ENCODE results near the gene TNFSF9.
"Not testable (repeated sequence)": the region's sequence is repeated elsewhere in the genome, so short reads cannot be mapped to it uniquely, and the experiment has no call there.

Gene TNFSF9

GRCh38 chr19:6533746-6534418 lies 3.1 kb downstream of the TNFSF9 start:
- no peak for DNase-seq

- DNase-seq: no peak
Observed at GRCh38 chr19:6534451-6535093, 3.7 kb downstream of the TNFSF9 start.

- no peak for DNase-seq
Observed at GRCh38 chr19:6535558-6536137, 4.8 kb downstream of the TNFSF9 start.

GRCh38 chr19:6539514-6539913 lies 8.7 kb downstream of the TNFSF9 start:
- no peak for DNase-seq

- no peak for DNase-seq
Observed at GRCh38 chr19:6540918-6541689, 10.3 kb downstream of the TNFSF9 start.

- no peak for DNase-seq
Observed at GRCh38 chr19:6543866-6544347, 13.1 kb downstream of the TNFSF9 start.

- not testable (repeated sequence) for DNase-seq
Observed at GRCh38 chr19:6550679-6551078, 19.9 kb downstream of the TNFSF9 start.

GRCh38 chr19:6551091-6551490 lies 20.3 kb downstream of the TNFSF9 start:
- DNase-seq: no peak

- no peak for DNase-seq
Observed at GRCh38 chr19:6551607-6552450, 21.0 kb downstream of the TNFSF9 start.

- DNase-seq: no peak
Observed at GRCh38 chr19:6556043-6556449, 25.2 kb downstream of the TNFSF9 start.

GRCh38 chr19:6556480-6557195 lies 25.8 kb downstream of the TNFSF9 start:
- DNase-seq: no peak

- not testable (repeated sequence) for DNase-seq
Observed at GRCh38 chr19:6562437-6562836, 31.6 kb downstream of the TNFSF9 start.

GRCh38 chr19:6564393-6564792 lies 33.6 kb downstream of the TNFSF9 start:
- no peak for DNase-seq

GRCh38 chr19:6566727-6567126 lies 35.9 kb downstream of the TNFSF9 start:
- DNase-seq: not testable (repeated sequence)

GRCh38 chr19:6568010-6568526 lies 37.2 kb downstream of the TNFSF9 start:
- DNase-seq: no peak

GRCh38 chr19:6568816-6569215 lies 38.0 kb downstream of the TNFSF9 start:
- no peak for DNase-seq

- no peak for DNase-seq
Observed at GRCh38 chr19:6570764-6571163, 39.9 kb downstream of the TNFSF9 start.

GRCh38 chr19:6571167-6571566 lies 40.3 kb downstream of the TNFSF9 start:
- DNase-seq: no peak

GRCh38 chr19:6572217-6572616 lies 41.4 kb downstream of the TNFSF9 start:
- no peak for DNase-seq

GRCh38 chr19:6573350-6573749 lies 42.5 kb downstream of the TNFSF9 start:
- no peak for DNase-seq

- no peak for DNase-seq
Observed at GRCh38 chr19:6576869-6577475, 46.1 kb downstream of the TNFSF9 start.

Data from NCI-H446 treated with DMSO at 0.1 percent for 48 hours (cell line).